ENCODE results near the gene TMEM106A. TPM values are rescaled to one million over a fixed set of nuclear protein-coding genes. Genes with fewer than 3 reads are reported as not detected.

TMEM106A gene
- total RNA-seq, 1 donor from 2014 or later: 1.2 TPM

Other genes with a start within 250 kb of the TMEM106A start
- gene AARSD1, start 247.4 kb upstream of the TMEM106A start, total RNA-seq: 13.1 and 14.7 TPM in 2 replicates
- 0.13 TPM in 2 replicates for gene PTGES3L, start 231.8 kb upstream of the TMEM106A start, total RNA-seq
- 6.2 and 10.1 TPM in 2 replicates for gene RUNDC1, start 231.3 kb upstream of the TMEM106A start, total RNA-seq
- 840 and 910 TPM in 2 replicates for gene RPL27, start 213.5 kb upstream of the TMEM106A start, total RNA-seq
- 6.2 and 12.0 TPM in 2 replicates for gene IFI35, start 205.1 kb upstream of the TMEM106A start, total RNA-seq
- 148 and 225 TPM in 2 replicates for gene VAT1, start 189.5 kb upstream of the TMEM106A start, total RNA-seq
- 0.13 and 0.25 TPM in 2 replicates for gene RND2, start 186.6 kb upstream of the TMEM106A start, total RNA-seq
- 7.7 and 15.8 TPM in 2 replicates for gene BRCA1, start 86.5 kb upstream of the TMEM106A start, total RNA-seq
- 72.5 and 93.4 TPM in 2 replicates for gene NBR1, start 40.7 kb upstream of the TMEM106A start, total RNA-seq
- gene CCDC200, start 16.7 kb downstream of the TMEM106A start, total RNA-seq: not detected in 2 replicates
- gene RNU2-1, start 22.1 kb downstream of the TMEM106A start, total RNA-seq: not detected in 2 replicates
- 0.77 and 1.5 TPM in 2 replicates for gene ARL4D, start 187.1 kb downstream of the TMEM106A start, total RNA-seq

Data from dermis microvascular lymphatic vessel endothelial cell (primary cell).